Activated CD4-positive, alpha-beta memory T cell treated with anti-CD3 and anti-CD28 coated beads, Interleukin-2, amount 10 ng/mL, durations not matched to agents 7 days and 5 days (primary cell): Measurements from ENCODE around the gene KPNA6. TPM values are rescaled to one million over a fixed set of nuclear protein-coding genes. Genes with fewer than 3 reads are reported as not detected.
"Not testable (repeated sequence)": the region's sequence is repeated elsewhere in the genome, so short reads cannot be mapped to it uniquely, and the experiment has no call there.

Experiments used
- CTCF ChIA-PET: fragments of 350-600 bp; sonication (Branson Sonifier 250); formaldehyde crosslinking; loops from one replicate; lab custom pipeline; 2021; ENCODE audit warnings: antibody characterized with exemption, inconsistent platforms; lab: Charles Lee
- POLR2A ChIA-PET: fragments of 350-600 bp; sonication (Branson Sonifier 250); formaldehyde crosslinking; loops from one replicate; lab custom pipeline; 2021; ENCODE audit warnings: antibody characterized with exemption; lab: Charles Lee
- DNase-seq: peaks from one replicate; pipeline ENCODE4 v3.0.0-alpha.2; 2020
- H3K27ac Mint-ChIP-seq: one replicate; pipeline ENCODE4 v1.8.0; 2021; ENCODE audit warnings: mild to moderate bottlenecking, mixed read lengths
- H3K27me3 Mint-ChIP-seq: one replicate; pipeline ENCODE4 v1.8.0; 2021; ENCODE audit warnings: mixed read lengths
- H3K36me3 Mint-ChIP-seq: one replicate; pipeline ENCODE4 v1.8.0; 2021; ENCODE audit warnings: low read depth, mixed read lengths
- H3K4me1 Mint-ChIP-seq: one replicate; pipeline ENCODE4 v1.8.0; 2021; ENCODE audit warnings: mixed read lengths
- H3K4me3 Mint-ChIP-seq: one replicate; pipeline ENCODE4 v1.8.0; 2021; ENCODE audit warnings: mild to moderate bottlenecking, mixed read lengths
- H3K9me3 Mint-ChIP-seq: one replicate; pipeline ENCODE4 v1.8.0; 2021; ENCODE audit warnings: mixed read lengths
- total RNA-seq, 2 experiments: library from RNA; stranded (reverse); gene quantifications; one replicate each; pipeline ENCODE4 v1.2.3, GENCODE V29; 2021

KPNA6 gene
- total RNA-seq, 2 experiments from 2014 or later, result 64.3 to 65.1 TPM

GRCh38 chr1:32104127-32104526 lies 3.7 kb upstream of the KPNA6 start:
- Mint-ChIP-seq H3K27me3 (no peaks in the 10 kb centered on the region), H3K4me3 (no peak overlapping the region), H3K4me1 (peaks cover 10% of the 10 kb centered on the region), H3K36me3 (peaks cover 10% of the 10 kb centered on the region), H3K9me3 (no peaks in the 10 kb centered on the region), H3K27ac (no peak overlapping the region)
- CTCF ChIA-PET, result no interaction called here
- POLR2A ChIA-PET, result no interaction called here
- DNase-seq, result no peak

DNA sequence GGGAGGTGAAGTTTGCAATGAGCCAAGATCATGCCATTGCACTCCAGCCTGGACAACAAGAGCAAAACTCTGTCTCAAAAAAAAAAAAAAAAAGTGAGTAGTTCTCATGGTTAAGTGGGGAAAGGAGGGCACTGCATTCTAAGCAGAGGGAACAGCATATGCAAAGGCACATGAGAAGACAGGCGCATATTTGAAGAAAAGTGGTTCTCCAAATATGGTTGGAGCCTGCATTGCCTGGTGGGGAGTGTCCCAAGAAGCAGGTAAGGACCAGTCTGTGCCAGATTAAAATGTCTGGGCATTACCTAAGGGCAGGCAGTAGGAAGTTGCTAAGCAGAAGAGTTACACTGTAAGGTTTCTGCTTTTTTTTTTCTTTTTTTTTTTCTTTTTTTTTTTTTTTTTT lies 2.5 kb upstream of the KPNA6 start:
- H3K27me3 Mint-ChIP-seq, result no peaks in the 10 kb centered on the region
- H3K4me3 Mint-ChIP-seq, result no peak overlapping the region
- CTCF ChIA-PET, result interaction anchor here (0.6 to 0.7 kb wide), 2 partner anchors 69 to 305 kb away, joined by 3 read pairs; no protein-coding TSS in a partner anchor
- peaks cover 14% of the 10 kb centered on the region for H3K36me3 Mint-ChIP-seq
- DNase-seq, result no peak
- peaks cover 18% of the 10 kb centered on the region for H3K4me1 Mint-ChIP-seq
- POLR2A ChIA-PET, result no interaction called here
- no peaks in the 10 kb centered on the region for H3K9me3 Mint-ChIP-seq
- H3K27ac Mint-ChIP-seq, result no peak overlapping the region

DNA sequence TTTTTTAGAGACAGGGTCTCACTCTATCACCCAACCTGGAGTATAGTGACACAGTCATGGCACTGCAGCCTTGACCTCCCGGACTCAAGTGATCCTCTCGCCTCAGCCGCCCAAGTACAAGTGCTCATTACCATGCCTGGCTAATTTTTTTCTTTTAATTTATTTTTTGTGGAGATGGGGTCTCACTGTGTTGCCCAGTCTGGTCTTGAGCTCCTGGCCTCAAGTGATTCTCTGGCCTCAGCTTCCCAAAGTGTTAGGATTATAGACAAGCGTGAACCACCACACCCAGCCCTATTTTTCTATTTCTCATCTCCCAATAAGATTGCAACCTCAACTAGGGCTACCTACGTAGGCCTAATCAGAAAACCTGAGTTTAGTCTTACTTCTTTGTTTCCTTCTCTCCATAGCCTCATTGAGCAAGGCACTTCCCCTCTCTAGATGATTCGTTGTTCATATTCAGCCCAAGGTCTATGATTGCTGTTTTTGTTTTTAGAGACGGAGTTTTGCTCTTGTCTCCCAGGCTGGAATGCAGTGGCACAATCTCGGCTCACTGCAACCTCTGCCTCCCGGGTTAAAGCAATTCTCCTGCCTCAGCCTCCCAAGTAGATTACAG lies 1.1 kb upstream of the KPNA6 start:
- POLR2A ChIA-PET, result interaction anchor here (0.8 to 3.3 kb wide), 5 partner anchors 20 to 99 kb away, joined by 3 to 33 read pairs (median 14); partner anchors contain the start of genes IQCC, KHDRBS1 and TMEM39B
- peaks cover 4% of the 10 kb centered on the region for H3K36me3 Mint-ChIP-seq
- no peaks in the 10 kb centered on the region for H3K27me3 Mint-ChIP-seq
- no peaks in the 10 kb centered on the region for H3K9me3 Mint-ChIP-seq
- DNase-seq, result no peak
- CTCF ChIA-PET, result interaction anchor here (0.6 to 2.8 kb wide), 2 partner anchors 34 to 227 kb away, joined by 3 to 28 read pairs; partner anchors contain the start of gene TMEM39B
- H3K4me1 Mint-ChIP-seq, result peaks cover 32% of the 10 kb centered on the region
- peak overlapping the region; percentile 31 for H3K27ac Mint-ChIP-seq
- peak overlapping the region; percentile 100 for H3K4me3 Mint-ChIP-seq

GRCh38 chr1:32111040-32111623 lies 3.3 kb downstream of the KPNA6 start:
- Mint-ChIP-seq H3K36me3 (peaks cover 12% of the 10 kb centered on the region), H3K27me3 (no peaks in the 10 kb centered on the region), H3K4me1 (peaks cover 50% of the 10 kb centered on the region), H3K4me3 (no peak overlapping the region), H3K9me3 (no peaks in the 10 kb centered on the region), H3K27ac (no peak overlapping the region)
- DNase-seq, result no peak
- POLR2A ChIA-PET, result interaction anchor here (0.9 to 1.5 kb wide), 3 partner anchors 12 to 145 kb away, joined by 3 read pairs; partner anchors contain the start of gene TMEM39B
- CTCF ChIA-PET, result interaction anchor here (0.7 to 1.9 kb wide), 5 partner anchors 38 to 211 kb away, joined by 3 to 4 read pairs (median 3); partner anchors contain the start of genes TMEM39B and TXLNA

DNA sequence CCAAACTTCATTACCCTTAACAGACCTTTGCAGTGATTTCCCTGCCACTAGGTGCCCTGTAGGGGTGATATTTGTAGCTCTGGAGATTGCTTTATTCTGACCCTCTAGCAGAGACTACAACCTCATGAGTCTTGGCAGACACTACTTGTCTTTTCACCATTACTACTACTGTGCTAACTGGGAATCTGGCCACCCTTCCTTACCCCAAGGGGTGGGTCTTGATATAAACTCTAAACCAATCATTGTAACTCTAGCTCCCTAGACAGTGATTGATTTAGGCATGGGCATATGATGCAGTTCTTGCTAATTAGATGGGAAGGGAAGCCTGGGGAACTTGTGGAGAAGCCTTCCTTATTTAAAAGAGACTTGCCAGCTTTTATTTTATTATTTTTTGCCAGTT lies 3.9 kb downstream of the KPNA6 start:
- peaks cover 51% of the 10 kb centered on the region for H3K4me1 Mint-ChIP-seq
- ChIA-PET CTCF (interaction anchor here (1.0 to 1.9 kb wide), 2 partner anchors 104 to 210 kb away, joined by 3 to 4 read pairs; no protein-coding TSS in a partner anchor), POLR2A (interaction anchor here (0.9 to 1.5 kb wide), 3 partner anchors 11 to 39 kb away, joined by 3 to 6 read pairs (median 5); partner anchors contain the start of gene TMEM39B)
- peaks cover 12% of the 10 kb centered on the region for H3K36me3 Mint-ChIP-seq
- H3K27ac Mint-ChIP-seq, result no peak overlapping the region
- no peaks in the 10 kb centered on the region for H3K27me3 Mint-ChIP-seq
- DNase-seq, result no peak
- H3K9me3 Mint-ChIP-seq, result no peaks in the 10 kb centered on the region
- H3K4me3 Mint-ChIP-seq, result no peak overlapping the region

GRCh38 chr1:32112806-32113375 lies 5.0 kb downstream of the KPNA6 start:
- ChIA-PET CTCF (interaction anchor here (1.3 to 3.0 kb wide), 4 partner anchors 15 to 288 kb away, joined by 4 to 10 read pairs (median 5); no protein-coding TSS in a partner anchor), POLR2A (interaction anchor here (0.6 to 1.5 kb wide), 4 partner anchors 16 to 282 kb away, joined by 3 to 6 read pairs (median 3); partner anchors contain the start of genes BSDC1, IQCC and TMEM39B)

GRCh38 chr1:32113436-32113835 lies 5.6 kb downstream of the KPNA6 start:
- ChIA-PET POLR2A (interaction anchor here (0.7 to 1.2 kb wide), 3 partner anchors 41 to 92 kb away, joined by 3 read pairs; partner anchors contain the start of genes IQCC, TMEM39B and TXLNA), CTCF (interaction anchor here (1.3 to 3.0 kb wide), 4 partner anchors 15 to 300 kb away, joined by 3 to 10 read pairs (median 5); no protein-coding TSS in a partner anchor)
- DNase-seq, H3K9me3 Mint-ChIP-seq, H3K27me3 Mint-ChIP-seq, H3K4me3 Mint-ChIP-seq: not testable (repeated sequence)
- H3K36me3 Mint-ChIP-seq, result peaks cover 14% of the 10 kb centered on the region
- peaks cover 45% of the 10 kb centered on the region for H3K4me1 Mint-ChIP-seq
- peak overlapping the region; percentile 50 for H3K27ac Mint-ChIP-seq

More at GRCh38 chr1:32112806-32113375, 5.0 kb downstream of the KPNA6 start:
- no peak for DNase-seq
- Mint-ChIP-seq H3K9me3 (no peaks in the 10 kb centered on the region), H3K27ac (peak overlapping the region; percentile 67), H3K4me1 (peaks cover 45% of the 10 kb centered on the region), H3K36me3 (peaks cover 12% of the 10 kb centered on the region), H3K4me3 (no peak overlapping the region), H3K27me3 (no peaks in the 10 kb centered on the region)

- ChIA-PET POLR2A (interaction anchor here (0.7 to 1.2 kb wide), 3 partner anchors 13 to 65 kb away, joined by 3 to 4 read pairs (median 4); partner anchors contain the start of gene TXLNA), CTCF (interaction anchor here (1.8 to 3.0 kb wide), 3 partner anchors 14 to 299 kb away, joined by 3 to 10 read pairs (median 6); no protein-coding TSS in a partner anchor)
- Mint-ChIP-seq H3K27ac (no peak overlapping the region), H3K4me3 (no peak overlapping the region), H3K9me3 (no peaks in the 10 kb centered on the region), H3K27me3 (no peaks in the 10 kb centered on the region), H3K4me1 (peaks cover 40% of the 10 kb centered on the region), H3K36me3 (peaks cover 11% of the 10 kb centered on the region)
- no peak for DNase-seq
Observed at GRCh38 chr1:32114420-32114819, 6.6 kb downstream of the KPNA6 start.

GRCh38 chr1:32115496-32115895 lies 7.6 kb downstream of the KPNA6 start:
- CTCF ChIA-PET, result interaction anchor here (3.0 kb wide), 1 partner anchor 12 kb away, joined by 10 read pairs; no protein-coding TSS in a partner anchor
- no peak overlapping the region for H3K27ac Mint-ChIP-seq

GRCh38 chr1:32116531-32116930 lies 8.7 kb downstream of the KPNA6 start:
- ChIA-PET CTCF (no interaction called here), POLR2A (interaction anchor here (1.0 kb wide), 1 partner anchor 80 kb away, joined by 3 read pairs; no protein-coding TSS in a partner anchor)
- Mint-ChIP-seq H3K36me3 (peaks cover 10% of the 10 kb centered on the region), H3K9me3 (no peaks in the 10 kb centered on the region), H3K4me3 (no peak overlapping the region), H3K4me1 (peaks cover 30% of the 10 kb centered on the region), H3K27me3 (no peaks in the 10 kb centered on the region), H3K27ac (no peak overlapping the region)
- no peak for DNase-seq

More at GRCh38 chr1:32115496-32115895, 7.6 kb downstream of the KPNA6 start:
- no peaks in the 10 kb centered on the region for H3K27me3 Mint-ChIP-seq
- H3K36me3 Mint-ChIP-seq, result peaks cover 10% of the 10 kb centered on the region
- no peak overlapping the region for H3K4me3 Mint-ChIP-seq
- H3K4me1 Mint-ChIP-seq, result peaks cover 33% of the 10 kb centered on the region
- no peak for DNase-seq
- no peaks in the 10 kb centered on the region for H3K9me3 Mint-ChIP-seq
- POLR2A ChIA-PET, result no interaction called here

DNA sequence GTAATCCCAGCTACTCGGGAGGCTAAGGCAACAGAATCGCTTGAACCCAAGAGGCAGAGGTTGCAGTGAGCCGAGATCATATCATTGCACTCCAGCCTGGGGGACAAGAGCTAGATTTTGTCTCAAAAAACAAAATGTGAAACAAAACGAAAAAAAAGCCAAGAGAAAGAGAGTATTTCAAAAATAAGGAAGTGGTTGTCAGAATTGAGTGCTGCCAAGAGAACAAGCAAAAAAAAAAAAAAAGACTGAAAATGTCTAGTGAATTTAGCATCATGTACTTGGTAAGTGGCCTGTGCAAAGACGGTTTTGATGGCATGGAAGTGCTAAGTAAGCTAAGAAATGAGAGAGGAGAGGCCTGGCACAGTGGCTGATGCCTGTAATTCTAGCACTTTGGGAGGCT lies 14.3 kb downstream of the KPNA6 start:
- Mint-ChIP-seq H3K9me3 (no peaks in the 10 kb centered on the region), H3K36me3 (peaks cover 8% of the 10 kb centered on the region), H3K4me1 (peaks cover 23% of the 10 kb centered on the region), H3K27me3 (no peaks in the 10 kb centered on the region), H3K4me3 (no peak overlapping the region), H3K27ac (peak overlapping the region; percentile 10)
- ChIA-PET POLR2A (interaction anchor here (1.3 to 2.1 kb wide), 3 partner anchors 11 to 214 kb away, joined by 3 to 7 read pairs (median 3); partner anchors contain the start of genes KPNA6 and MARCKSL1), CTCF (no interaction called here)
- no peak for DNase-seq

DNA sequence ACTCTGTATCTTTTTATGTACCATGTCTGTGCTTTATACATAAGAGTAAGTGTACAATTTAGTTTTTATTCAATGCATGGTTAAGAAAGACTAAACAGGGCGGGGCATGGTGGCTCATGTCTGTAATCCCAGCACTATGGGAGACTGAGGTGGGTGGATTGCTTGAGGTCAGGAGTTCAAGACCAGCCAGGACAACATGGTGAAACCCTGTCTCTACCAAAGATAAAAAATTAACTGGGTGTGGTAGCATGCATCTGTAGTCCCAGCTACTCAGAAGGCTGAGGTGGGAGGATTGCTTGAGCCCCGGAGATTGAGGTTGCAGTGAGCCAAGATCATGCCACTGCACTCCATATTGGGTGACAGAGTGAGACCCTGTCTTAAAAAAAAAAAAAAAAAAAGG lies 15.5 kb downstream of the KPNA6 start:
- not testable (repeated sequence) for H3K9me3 Mint-ChIP-seq, H3K27ac Mint-ChIP-seq, H3K27me3 Mint-ChIP-seq, DNase-seq, H3K4me3 Mint-ChIP-seq
- H3K4me1 Mint-ChIP-seq, result peaks cover 29% of the 10 kb centered on the region
- ChIA-PET CTCF (interaction anchor here (0.7 to 1.0 kb wide), 4 partner anchors 15 to 290 kb away, joined by 3 to 5 read pairs (median 4); no protein-coding TSS in a partner anchor), POLR2A (interaction anchor here (0.7 to 2.6 kb wide), 3 partner anchors 12 to 31 kb away, joined by 3 to 8 read pairs (median 3); partner anchors contain the start of gene KPNA6)
- H3K36me3 Mint-ChIP-seq, result peaks cover 12% of the 10 kb centered on the region
